ENCODE data around the gene P2RY11.

Gene P2RY11

GRCh38 chr19:10107817-10108367, 3.6 kb upstream of the P2RY11 start:
- TF ChIP-seq CTCF (IDR thresholded peaks at IDR 0.05; ENCODE audit: low read length, missing control alignments), result no peak

GRCh38 chr19:10109528-10109927, 2.0 kb upstream of the P2RY11 start:
- H3K4me3 ChIP-seq (replicated peaks; ENCODE audit: low read depth, low read length), result no peak overlapping the region
- DNase-seq (ENCODE audit: low read depth), result no peak
- no peak for TF ChIP-seq CTCF (IDR thresholded peaks at IDR 0.05; ENCODE audit: low read length, missing control alignments)

More at GRCh38 chr19:10107817-10108367, 3.6 kb upstream of the P2RY11 start:
- no peak overlapping the region for H3K4me3 ChIP-seq (replicated peaks; ENCODE audit: low read depth, low read length)
- DNase-seq (ENCODE audit: low read depth), result no peak

- DNase-seq (ENCODE audit: low read depth), result no peak
- no peak for TF ChIP-seq CTCF (IDR thresholded peaks at IDR 0.05; ENCODE audit: low read length, missing control alignments)
- no peak overlapping the region for H3K4me3 ChIP-seq (replicated peaks; ENCODE audit: low read depth, low read length)
Observed at GRCh38 chr19:10110076-10110971, 1.2 kb upstream of the P2RY11 start.

GRCh38 chr19:10110972-10111317, 548 bp upstream of the P2RY11 start:
- TF ChIP-seq CTCF (IDR thresholded peaks at IDR 0.05; ENCODE audit: low read length, missing control alignments), result no peak
- no peak overlapping the region for H3K4me3 ChIP-seq (replicated peaks; ENCODE audit: low read depth, low read length)

GRCh38 chr19:10112037-10112761, 706 bp downstream of the P2RY11 start:
- no peak overlapping the region for H3K4me3 ChIP-seq (replicated peaks; ENCODE audit: low read depth, low read length)
- DNase-seq (ENCODE audit: low read depth), result no peak

More at GRCh38 chr19:10110972-10111317, 548 bp upstream of the P2RY11 start:
- no peak for DNase-seq (ENCODE audit: low read depth)

More at GRCh38 chr19:10112037-10112761, 706 bp downstream of the P2RY11 start:
- no peak for TF ChIP-seq CTCF (IDR thresholded peaks at IDR 0.05; ENCODE audit: low read length, missing control alignments)

Measured in fibroblast of pulmonary artery (primary cell).